RPMI7951 (cell line): ENCODE data around the gene HNRNPH1. TPM values are rescaled to one million over a fixed set of nuclear protein-coding genes. Genes with fewer than 3 reads are reported as not detected.
"Not testable (repeated sequence)": the region's sequence is repeated elsewhere in the genome, so short reads cannot be mapped to it uniquely, and the experiment has no call there.

Source experiments
- DNase-seq: peaks from one replicate; pipeline ENCODE4 v3.0.0-alpha.2; 2012; ENCODE audit warnings: low read depth
- total RNA-seq: library from RNA; depleted of rRNA; stranded (reverse); fragments of >200 nt; shearing (Covaris generic); gene quantifications from 2 replicates; pipeline ENCODE4 v1.2.3, GENCODE V29; 2014; rRNA removed

The HNRNPH1 gene, protein sequence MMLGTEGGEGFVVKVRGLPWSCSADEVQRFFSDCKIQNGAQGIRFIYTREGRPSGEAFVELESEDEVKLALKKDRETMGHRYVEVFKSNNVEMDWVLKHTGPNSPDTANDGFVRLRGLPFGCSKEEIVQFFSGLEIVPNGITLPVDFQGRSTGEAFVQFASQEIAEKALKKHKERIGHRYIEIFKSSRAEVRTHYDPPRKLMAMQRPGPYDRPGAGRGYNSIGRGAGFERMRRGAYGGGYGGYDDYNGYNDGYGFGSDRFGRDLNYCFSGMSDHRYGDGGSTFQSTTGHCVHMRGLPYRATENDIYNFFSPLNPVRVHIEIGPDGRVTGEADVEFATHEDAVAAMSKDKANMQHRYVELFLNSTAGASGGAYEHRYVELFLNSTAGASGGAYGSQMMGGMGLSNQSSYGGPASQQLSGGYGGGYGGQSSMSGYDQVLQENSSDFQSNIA
- total RNA-seq = 316 and 329 TPM in 2 replicates

DNA sequence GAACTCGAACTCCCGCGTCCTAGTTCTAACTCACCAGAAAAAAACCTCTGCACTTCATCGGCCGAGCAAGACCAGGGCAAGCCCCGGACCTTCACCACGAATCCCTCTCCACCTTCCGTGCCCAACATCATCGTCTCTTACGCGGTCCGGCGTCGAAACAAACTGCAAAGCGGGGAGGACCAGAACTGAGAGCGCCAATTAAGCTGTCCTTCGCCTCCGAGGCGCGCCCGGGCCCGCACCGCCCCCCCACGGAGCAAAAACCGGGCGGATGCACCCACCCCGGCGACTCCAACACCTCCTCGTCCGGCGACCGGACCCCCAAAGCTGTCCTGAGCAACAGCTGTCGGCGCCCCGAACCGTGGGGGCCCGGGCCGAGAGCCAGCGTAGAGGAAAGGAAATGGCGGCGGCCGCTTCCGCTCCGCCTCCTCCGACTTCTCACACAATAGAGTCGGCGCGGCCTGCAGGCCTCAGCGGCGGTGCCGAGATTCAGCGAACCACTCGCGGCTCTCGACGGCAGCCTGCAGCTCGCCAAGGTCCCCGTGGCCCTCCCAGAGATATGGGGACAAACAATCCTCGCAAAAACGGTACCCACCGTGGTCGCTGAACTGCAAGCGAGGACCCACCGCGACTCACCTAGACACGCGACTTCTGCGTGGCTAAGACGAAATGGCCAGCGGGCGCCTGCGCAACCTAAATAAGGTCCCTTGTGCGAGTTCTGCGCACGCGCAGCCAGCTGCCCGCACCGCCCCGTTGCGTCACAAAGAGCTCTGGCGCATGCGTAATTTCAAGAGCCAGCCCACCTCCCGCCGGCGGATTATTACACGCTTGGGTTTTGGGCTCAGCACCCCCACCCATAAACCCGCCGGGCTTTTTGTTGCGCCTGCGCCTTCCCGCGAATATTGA is at the start of gene HNRNPH1:
HNRNPH1 (minus strand) TSS at position 669 of the 903 bp plus-strand sequence; CDS start at position 131, 538 bp downstream.
- peak; percentile 96 for DNase-seq

DNA sequence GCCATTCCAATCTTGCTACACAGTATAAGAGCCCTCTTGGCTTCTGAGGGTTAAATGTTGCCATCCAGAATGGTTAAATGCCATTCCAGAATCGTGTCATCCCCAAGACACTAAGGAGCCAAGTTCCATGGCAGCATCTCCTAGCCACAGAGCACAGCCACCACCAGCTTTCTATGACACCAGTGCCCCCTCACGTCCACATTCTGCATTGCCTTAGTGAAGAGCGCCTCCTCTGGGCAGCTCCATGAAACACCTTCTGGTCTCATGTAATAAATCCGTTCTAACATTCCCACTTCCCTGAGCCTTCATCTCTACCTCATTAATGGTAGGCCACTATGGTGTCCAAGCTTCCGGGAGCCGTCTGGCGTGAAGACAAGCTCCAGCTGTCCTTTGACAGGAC is 44.9 kb upstream of the HNRNPH1 start:
- peak; percentile 42 for DNase-seq

DNA sequence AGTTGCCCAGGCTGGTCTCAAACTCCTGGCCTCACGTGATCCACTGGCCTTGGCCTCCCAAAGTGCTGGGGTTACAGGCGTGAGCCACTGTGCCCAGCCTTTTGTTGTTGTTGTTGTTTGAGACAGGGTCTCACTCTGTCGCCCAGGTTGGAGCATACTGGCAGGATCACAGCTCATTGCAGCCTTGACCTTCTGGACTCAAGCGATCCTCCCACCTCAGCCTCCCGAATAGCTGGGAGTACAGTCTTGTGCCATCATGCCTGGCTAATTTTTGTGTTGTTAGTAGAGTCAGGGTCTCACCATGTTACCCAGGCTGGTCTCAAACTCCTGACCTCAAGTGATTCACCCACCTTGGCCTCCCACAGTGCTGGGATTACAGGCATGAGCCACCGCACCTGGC is 38.2 kb upstream of the HNRNPH1 start:
- not testable (repeated sequence) for DNase-seq

DNA sequence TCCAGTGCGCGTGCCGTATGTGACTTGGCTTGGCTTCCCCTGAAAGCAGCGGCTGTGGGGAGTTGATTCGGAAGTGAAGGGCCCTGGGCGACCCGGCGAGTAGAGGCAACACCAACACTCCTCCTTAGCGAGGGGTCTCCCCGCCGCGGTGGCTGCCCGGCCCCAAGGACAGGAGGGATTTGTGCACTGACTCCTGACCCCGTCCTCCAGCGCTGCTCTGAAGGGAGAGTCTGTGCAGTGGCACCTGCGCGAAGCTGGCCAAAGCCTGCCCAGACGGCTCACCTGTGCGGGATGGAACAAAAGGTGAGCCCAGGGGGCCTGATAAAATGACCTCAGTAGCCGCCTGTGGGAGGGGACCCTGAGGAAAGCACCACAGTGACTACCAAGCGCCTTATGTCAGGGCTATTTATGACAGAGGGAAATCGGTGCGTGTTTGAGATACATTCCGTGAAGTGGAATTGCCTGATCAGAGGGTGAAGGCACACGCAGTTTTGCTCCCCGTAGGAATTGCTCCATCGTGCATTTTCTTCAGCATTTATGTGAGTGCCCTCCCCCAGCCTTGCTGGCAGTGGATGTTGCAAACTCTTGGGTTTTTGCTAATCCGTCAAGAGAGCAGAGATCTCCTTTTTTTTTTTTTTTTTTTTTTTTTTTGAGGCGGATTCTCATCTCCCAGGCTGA is 34.8 kb upstream of the HNRNPH1 start:
- not testable (repeated sequence) for DNase-seq

DNA sequence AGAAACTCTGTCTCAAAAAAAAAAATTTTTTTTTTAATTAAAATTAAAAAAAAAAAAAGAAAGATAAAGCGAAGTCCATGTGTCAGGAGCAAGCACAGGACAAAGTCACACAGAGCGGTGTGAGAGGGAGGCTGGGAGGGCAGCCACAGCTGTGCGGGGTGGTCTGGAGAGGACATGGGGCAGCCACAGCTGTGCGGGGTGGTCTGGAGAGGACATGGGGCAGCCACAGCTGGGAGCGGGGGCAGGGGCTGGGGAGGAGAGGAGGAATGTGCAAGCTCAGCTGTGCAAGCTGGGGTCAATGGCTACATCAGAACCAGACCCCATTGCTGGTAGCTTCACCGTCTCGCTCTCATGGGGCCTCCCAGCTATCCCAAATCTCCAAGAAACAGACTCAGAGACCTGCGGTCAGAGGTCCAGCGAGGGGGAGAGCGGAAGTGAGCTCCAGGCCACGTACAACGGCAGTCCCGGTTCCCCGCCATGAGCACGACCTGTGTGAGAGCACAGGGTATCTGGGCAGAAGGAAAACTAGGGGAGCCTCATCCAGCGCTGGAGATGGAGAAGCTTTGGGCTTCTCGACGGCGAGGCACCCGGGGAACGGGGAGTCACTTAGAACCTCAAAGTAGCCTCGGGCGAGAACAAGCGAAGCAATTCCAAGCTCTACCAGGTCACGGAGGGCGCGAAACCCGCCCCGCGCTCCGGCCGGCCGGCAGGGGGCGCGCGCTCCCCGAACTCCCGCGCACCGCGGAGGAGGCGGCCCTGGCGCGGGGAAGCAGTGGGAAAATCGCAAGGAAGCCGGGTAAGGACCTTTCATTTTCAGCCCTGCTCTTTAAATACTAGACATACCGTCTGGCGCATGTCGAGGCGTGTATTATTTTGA is 34.1 kb upstream of the HNRNPH1 start:
- DNase-seq = not testable (repeated sequence)

DNA sequence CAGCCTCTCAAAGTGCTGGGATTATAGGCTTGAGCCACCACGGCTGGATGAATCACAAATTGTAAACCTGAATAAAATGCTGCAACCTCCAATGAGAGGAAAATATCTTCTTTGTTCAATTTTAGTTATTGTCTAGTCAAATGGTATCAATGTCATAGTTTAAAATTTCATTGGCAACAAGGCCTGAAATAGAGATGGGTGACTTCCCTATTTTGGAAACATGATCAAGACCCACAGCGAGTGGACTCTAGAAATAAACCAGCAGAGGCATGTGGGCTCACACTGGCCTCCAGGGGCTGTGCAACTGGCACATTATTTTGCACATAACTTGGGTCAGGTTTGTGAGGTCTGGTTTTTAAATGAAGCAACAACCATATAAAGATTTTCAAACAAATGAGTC is 29.7 kb upstream of the HNRNPH1 start:
- DNase-seq = not testable (repeated sequence)

DNA sequence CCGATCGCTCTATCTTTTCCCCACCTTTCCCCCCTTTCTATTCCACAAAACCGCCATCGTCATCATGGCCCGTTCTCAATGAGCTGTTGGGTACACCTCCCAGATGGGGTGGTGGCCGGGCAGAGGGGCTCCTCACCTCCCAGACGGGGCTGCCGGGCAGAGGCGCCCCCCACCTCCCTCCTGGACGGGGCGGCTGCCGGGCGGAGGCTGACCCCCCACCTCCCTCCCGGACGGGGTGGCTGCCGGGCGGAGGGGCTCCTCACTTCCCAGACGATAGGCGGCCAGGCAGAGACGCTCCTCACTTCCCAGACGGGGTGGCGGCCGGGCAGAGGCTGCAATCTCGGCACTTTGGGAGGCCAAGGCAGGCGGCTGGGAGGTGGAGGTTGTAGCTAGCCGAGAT is 26.8 kb upstream of the HNRNPH1 start:
- not testable (repeated sequence) for DNase-seq

DNA sequence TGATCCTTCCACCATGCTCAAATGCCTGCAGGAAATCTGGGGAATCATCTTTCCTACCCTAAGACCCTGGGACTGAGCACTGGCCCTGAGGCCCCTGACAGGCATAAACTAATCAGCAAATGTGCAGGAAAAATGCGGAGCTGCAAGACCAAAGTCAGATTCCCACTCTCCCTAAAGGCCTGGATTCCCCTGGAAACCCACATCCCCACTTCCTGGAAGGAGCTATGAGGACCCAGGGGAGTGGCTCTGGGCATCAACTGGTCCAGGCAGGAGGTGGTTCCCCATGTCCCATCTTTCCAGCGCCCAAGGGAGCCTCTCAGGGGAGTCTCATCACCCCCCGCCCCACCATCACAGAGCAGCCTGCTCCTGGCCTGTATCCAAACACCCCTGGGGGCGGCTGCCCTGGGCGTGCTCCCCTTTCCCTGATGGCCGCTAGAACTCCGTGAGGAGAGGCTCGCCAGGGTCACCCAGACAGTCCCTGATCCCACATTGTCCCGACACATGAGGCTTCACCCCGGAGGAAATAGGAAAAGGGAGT is 25.8 kb upstream of the HNRNPH1 start:
- DNase-seq = not testable (repeated sequence)

DNA sequence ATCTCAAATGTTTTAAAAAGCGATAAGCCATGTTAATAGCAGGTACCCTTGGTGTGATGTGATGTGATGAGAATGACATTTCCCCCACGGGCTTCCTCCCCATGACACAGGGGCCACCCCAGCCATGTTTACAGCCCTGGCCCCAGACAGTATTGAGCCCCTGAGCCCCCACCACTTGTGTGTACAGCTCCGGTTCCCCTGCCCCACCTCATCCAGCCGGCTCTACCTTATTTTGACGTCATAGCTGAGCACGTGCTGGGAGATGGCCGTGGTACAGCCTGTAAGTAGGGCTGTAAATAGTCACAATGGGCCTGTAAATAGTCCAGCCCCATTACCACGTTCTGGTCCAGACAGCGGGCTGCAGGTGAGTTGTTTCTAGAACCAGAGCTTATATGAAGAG is 24.9 kb upstream of the HNRNPH1 start:
- no peak for DNase-seq

DNA sequence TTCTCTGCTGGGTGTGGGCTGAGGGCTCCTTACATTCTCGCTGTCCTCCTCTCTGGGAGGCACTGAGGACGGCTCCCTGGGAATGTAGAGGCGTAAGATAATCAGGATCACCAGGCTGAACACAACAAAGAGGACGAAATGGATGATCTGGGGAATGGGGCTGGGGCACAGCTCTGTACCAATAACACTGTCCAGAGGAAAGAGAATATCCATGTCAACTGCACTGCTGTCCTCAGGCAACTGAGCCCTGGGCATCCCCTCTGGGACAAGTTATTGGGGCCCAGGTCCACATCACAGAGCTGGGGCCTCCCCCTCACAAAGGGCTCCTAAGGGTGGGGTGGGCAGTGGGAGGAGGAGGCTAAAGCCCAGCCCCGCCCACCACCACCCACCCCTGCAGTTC is 21.3 kb upstream of the HNRNPH1 start:
- not testable (repeated sequence) for DNase-seq

DNA sequence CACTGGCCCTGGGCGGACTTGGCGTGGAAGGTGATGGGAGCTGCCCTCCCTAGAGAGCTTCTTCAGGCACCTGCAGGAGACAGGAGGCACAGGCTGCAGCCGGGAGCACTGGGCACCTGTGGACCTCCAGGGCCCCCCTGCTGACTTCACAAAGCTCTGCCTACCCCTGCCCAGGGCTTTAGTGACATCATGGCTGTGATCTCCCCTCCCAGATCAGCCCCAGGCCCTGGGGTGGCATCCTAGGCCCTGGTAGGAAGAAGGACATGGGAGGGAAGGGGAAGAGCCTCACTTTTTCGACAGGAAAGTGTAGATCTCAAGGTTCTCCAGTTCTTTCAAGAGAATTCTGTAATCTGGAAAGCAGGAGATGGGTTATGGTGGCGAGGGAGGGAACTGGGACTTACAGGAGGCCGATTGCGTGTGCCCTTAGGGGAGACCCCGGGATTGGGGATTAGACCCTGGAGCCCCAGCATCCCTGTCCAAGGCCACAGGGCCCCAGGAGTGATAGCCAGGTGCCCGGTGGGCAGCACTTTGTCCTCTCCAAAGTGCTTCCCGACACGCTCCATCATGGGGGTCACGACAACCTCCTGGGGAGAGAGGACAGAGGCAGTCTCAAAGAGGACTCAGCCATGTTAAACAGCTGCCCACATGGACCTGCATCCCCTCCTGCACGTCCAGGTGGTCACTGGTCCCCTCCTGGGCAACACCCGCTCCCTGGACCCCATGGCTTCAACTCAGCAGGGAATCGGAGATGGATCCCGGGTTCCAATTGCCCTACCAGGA is 19.9 kb upstream of the HNRNPH1 start:
- DNase-seq = not testable (repeated sequence)

DNA sequence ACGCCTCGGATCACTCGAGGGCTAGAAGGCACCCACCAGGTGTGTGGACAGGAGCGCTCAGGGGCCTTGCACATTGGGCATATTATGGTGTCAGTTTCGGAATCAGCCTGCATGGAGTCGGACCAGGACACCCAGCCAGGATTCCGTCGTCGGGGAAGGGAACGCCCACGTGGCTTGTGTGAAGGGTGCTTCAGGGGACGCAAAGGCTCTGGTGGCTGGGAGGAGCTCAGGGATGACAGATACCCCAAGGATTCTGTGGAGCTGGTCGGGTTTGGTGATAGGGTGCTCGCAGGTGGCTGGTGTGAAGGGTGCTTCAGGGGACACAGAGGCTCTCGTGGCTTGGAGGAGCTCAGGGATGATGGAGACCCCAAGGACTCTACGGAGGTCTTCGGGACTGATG is 19.2 kb upstream of the HNRNPH1 start:
- not testable (repeated sequence) for DNase-seq

DNA sequence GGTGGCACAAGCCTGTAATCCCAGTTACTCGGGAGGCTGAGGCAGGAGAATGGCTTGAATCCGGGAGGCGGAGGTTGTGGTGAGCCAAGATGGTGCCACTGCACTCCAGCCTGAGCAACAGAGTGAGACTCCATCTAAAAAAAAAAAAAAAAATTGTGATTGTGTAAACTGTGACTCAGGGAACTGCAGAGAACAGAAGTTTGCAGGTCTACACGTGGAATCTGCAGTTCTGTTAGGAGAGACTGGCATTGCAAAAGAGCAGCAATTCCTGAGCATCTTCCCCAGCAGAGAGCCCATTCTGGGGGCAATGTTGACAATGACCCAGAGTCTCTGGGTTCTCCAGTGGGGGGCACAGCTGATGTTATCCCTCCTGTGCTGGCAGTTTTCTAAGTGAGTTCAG is 18.3 kb upstream of the HNRNPH1 start:
- not testable (repeated sequence) for DNase-seq

DNA sequence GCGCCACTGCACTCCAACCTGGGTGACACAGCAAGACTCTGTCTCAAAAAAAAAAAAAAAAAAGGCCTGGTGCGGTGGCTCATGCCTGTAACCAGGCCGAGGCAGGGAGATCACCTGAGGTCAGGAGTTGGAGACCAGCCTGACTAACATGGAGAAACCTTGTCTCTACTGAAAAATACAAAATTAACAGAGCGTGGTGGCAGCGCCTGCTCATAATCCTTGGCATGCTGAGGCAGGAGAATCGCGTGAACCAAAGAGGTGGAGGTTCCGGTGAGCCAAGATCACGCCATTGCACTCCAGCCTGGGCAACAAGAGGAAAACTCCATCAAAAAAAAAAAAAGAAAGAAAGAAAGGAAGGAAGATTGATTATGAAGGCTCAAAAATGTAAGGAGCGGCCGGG is 15.8 kb upstream of the HNRNPH1 start:
- DNase-seq = not testable (repeated sequence)

DNA sequence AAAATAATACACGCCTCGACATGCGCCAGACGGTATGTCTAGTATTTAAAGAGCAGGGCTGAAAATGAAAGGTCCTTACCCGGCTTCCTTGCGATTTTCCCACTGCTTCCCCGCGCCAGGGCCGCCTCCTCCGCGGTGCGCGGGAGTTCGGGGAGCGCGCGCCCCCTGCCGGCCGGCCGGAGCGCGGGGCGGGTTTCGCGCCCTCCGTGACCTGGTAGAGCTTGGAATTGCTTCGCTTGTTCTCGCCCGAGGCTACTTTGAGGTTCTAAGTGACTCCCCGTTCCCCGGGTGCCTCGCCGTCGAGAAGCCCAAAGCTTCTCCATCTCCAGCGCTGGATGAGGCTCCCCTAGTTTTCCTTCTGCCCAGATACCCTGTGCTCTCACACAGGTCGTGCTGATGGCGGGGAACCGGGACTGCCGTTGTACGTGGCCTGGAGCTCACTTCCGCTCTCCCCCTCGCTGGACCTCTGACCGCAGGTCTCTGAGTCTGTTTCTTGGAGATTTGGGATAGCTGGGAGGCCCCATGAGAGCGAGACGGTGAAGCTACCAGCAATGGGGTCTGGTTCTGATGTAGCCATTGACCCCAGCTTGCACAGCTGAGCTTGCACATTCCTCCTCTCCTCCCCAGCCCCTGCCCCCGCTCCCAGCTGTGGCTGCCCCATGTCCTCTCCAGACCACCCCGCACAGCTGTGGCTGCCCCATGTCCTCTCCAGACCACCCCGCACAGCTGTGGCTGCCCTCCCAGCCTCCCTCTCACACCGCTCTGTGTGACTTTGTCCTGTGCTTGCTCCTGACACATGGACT is 11.1 kb upstream of the HNRNPH1 start:
- DNase-seq = not testable (repeated sequence)

DNA sequence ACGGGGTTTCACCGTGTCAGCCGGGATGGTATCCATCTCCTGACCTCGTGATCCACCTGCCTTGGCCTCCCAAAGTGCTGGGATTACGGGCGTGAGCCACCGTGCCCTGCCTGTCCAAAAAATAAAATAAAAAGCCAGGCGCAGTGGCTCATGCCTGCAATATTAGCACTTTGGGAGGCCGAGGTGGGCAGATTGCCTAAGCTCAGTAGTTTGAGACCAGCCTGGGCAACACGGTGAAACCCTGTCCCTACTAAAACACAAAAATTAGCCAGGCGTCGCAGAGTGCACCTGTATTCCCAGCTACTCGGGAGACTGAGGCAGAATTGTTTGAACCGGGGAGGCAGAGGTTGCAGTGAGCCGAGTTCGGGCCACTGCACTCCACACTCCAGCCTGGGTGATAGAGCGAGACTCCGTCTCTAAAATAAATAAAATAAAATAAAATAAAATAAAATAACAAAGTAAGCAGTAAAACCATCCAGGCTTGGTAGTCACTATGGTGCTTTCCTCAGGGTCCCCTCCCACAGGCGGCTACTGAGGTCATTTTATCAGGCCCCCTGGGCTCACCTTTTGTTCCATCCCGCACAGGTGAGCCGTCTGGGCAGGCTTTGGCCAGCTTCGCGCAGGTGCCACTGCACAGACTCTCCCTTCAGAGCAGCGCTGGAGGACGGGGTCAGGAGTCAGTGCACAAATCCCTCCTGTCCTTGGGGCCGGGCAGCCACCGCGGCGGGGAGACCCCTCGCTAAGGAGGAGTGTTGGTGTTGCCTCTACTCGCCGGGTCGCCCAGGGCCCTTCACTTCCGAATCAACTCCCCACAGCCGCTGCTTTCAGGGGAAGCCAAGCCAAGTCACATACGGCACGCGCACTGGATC is 10.3 kb upstream of the HNRNPH1 start:
- DNase-seq = not testable (repeated sequence)

DNA sequence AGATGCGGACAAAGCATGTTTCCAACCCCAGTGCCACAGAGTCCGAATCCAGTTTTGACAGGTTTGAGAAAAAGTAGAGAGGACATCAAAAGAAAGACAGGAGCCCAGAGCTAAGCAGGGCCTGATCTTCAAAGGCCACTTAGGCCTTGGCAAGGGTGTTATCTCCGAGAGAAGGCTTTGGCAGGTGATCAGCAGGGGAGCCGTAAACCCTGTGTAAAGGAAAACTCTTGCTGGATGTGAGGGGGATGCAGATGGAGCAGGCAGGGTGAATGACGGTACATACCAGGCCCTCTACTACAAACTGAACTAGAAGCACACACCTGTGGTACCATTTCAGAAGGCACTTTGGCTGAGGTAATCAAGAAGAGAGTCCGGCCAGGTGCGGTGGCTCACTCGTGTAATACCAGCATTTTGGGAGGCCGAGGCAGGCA is 1.4 kb upstream of the HNRNPH1 start:
- DNase-seq = no peak
